SU-DHL-6 (cell line): ENCODE results near the gene SMARCAL1.

ENCODE experiments used
- H2AFZ ChIP-seq: fragments of 200-600 bp; sonication (generic); 2 replicates; pipeline ENCODE4 v1.6.1; 2014; ENCODE audit warnings: low read depth, mild to moderate bottlenecking, moderate library complexity, mixed read lengths, antibody characterized with exemption, low read length; ENCODE audit not compliant: severe bottlenecking
- H3F3A ChIP-seq: fragments of 200-600 bp; shearing (Covaris generic); 2 replicates; pipeline ENCODE4 v1.6.0; 2016; ENCODE audit warnings: antibody characterized with exemption, mild to moderate bottlenecking; ENCODE audit not compliant: insufficient read depth
- H3K27ac ChIP-seq: fragments of 200-600 bp; sonication (generic); 2 replicates; pipeline ENCODE4 v1.5.1; 2016; ENCODE audit warnings: low read depth, mild to moderate bottlenecking, low read length, moderate library complexity, mixed read lengths
- H3K27me3 ChIP-seq: fragments of 200-600 bp; sonication (generic), shearing (Covaris generic); 2 replicates; pipeline ENCODE4 v1.6.0; 2014; ENCODE audit warnings: mild to moderate bottlenecking, low read length
- H3K36me3 ChIP-seq: fragments of 200-600 bp; sonication (generic); 2 replicates; pipeline ENCODE4 v1.6.1; 2014; ENCODE audit warnings: mild to moderate bottlenecking, low read length, mixed read lengths
- H3K4me2 ChIP-seq: fragments of 300-600, 200-600 bp; shearing (Covaris generic), sonication (generic); 2 replicates; pipeline ENCODE4 v1.6.0; 2014; ENCODE audit warnings: low read length, low read depth, mild to moderate bottlenecking; ENCODE audit not compliant: poor library complexity, severe bottlenecking
- H3K4me3 ChIP-seq: fragments of 200-600 bp; sonication (generic); 2 replicates; pipeline ENCODE4 v1.5.1; 2014; ENCODE audit warnings: antibody characterized with exemption, low read length, mild to moderate bottlenecking, mixed read lengths; ENCODE audit not compliant: insufficient read depth, poor library complexity, severe bottlenecking
- H3K79me2 ChIP-seq: fragments of 200-600 bp; sonication (generic); 2 replicates; pipeline ENCODE4 v1.6.1; 2014; ENCODE audit warnings: mild to moderate bottlenecking, low read length, moderate library complexity; ENCODE audit not compliant: insufficient read depth
- H3K9ac ChIP-seq: fragments of 200-600 bp; sonication (generic); 2 replicates; pipeline ENCODE4 v1.7.0; 2014; ENCODE audit warnings: mild to moderate bottlenecking, low read length
- H3K9me2 ChIP-seq: fragments of 200-600 bp; sonication (generic); replicated peaks from 2 replicates; pipeline ENCODE4 v1.6.1; 2014; ENCODE audit warnings: low read length; ENCODE audit not compliant: insufficient read depth
- H3K9me3 ChIP-seq: fragments of 200-600 bp; sonication (generic); 2 replicates; pipeline ENCODE4 v1.6.1; 2014; ENCODE audit warnings: low read length, mixed read lengths; ENCODE audit not compliant: insufficient read depth
- H4K20me1 ChIP-seq: fragments of 200-600 bp; sonication (generic); 2 replicates; pipeline ENCODE4 v1.6.1; 2014; ENCODE audit warnings: low read depth, mild to moderate bottlenecking, antibody characterized with exemption, low read length, moderate library complexity, mixed read lengths
- CTCF ChIP-seq: fragments of 200-600 bp; sonication (generic); IDR thresholded peaks from one replicate; pipeline ENCODE4 v1.5.1; 2017; ENCODE audit warnings: antibody characterized with exemption, mild to moderate bottlenecking, low read length, moderate library complexity; ENCODE audit not compliant: insufficient read depth, poor library complexity, severe bottlenecking
- EZH2phosphoT487 ChIP-seq: fragments of 200-600 bp; sonication (generic), shearing (Covaris generic); conservative IDR thresholded peaks from 2 replicates; pipeline ENCODE4 v1.6.1; 2018; ENCODE audit warnings: mild to moderate bottlenecking, antibody characterized with exemption, low read length, moderate library complexity, mixed read lengths

The SMARCAL1 gene

GRCh38 chr2:216485237-216485636 lies 73.0 kb downstream of the SMARCAL1 start:
- no peak overlapping the region for H3K4me2 ChIP-seq
- no peak overlapping the region for H2AFZ ChIP-seq
- no peaks in the 10 kb centered on the region for H3K27me3 ChIP-seq
- TF ChIP-seq EZH2phosphoT487 = no peak
- no peak for TF ChIP-seq CTCF
- H3F3A ChIP-seq = no peaks in the 10 kb centered on the region
- no peaks in the 10 kb centered on the region for H3K79me2 ChIP-seq
- no peak overlapping the region for H3K27ac ChIP-seq
- no peaks in the 10 kb centered on the region for H3K9me3 ChIP-seq
- no peaks in the 10 kb centered on the region for H3K9me2 ChIP-seq
- no peaks in the 10 kb centered on the region for H3K36me3 ChIP-seq
- no peak overlapping the region for H3K9ac ChIP-seq
- no peaks in the 10 kb centered on the region for H4K20me1 ChIP-seq
- H3K4me3 ChIP-seq = no peak overlapping the region

GRCh38 chr2:216485745-216486144 lies 73.5 kb downstream of the SMARCAL1 start:
- Histone ChIP-seq H3K4me3 (no peak overlapping the region), H3K27ac (no peak overlapping the region), H3K27me3 (no peaks in the 10 kb centered on the region), H4K20me1 (no peaks in the 10 kb centered on the region), H3F3A (no peaks in the 10 kb centered on the region), H3K79me2 (no peaks in the 10 kb centered on the region), H3K9ac (no peak overlapping the region), H3K9me3 (no peaks in the 10 kb centered on the region), H3K4me2 (no peak overlapping the region), H3K36me3 (no peaks in the 10 kb centered on the region), H3K9me2 (no peaks in the 10 kb centered on the region), H2AFZ (no peak overlapping the region)
- TF ChIP-seq EZH2phosphoT487 (no peak), CTCF (no peak)

- Histone ChIP-seq H3K9me3 (no peaks in the 10 kb centered on the region), H2AFZ (no peak overlapping the region), H3K9me2 (no peaks in the 10 kb centered on the region), H3K36me3 (no peaks in the 10 kb centered on the region), H3K27ac (no peak overlapping the region), H3K79me2 (no peaks in the 10 kb centered on the region), H3K27me3 (no peaks in the 10 kb centered on the region), H3K4me3 (no peak overlapping the region), H3F3A (no peaks in the 10 kb centered on the region), H3K9ac (no peak overlapping the region), H4K20me1 (no peaks in the 10 kb centered on the region), H3K4me2 (no peak overlapping the region)
- TF ChIP-seq CTCF = no peak
- no peak for TF ChIP-seq EZH2phosphoT487
Measured at GRCh38 chr2:216486271-216486670, 74.0 kb downstream of the SMARCAL1 start.
